Measurements from ENCODE around the gene POMGNT2.

DNA sequence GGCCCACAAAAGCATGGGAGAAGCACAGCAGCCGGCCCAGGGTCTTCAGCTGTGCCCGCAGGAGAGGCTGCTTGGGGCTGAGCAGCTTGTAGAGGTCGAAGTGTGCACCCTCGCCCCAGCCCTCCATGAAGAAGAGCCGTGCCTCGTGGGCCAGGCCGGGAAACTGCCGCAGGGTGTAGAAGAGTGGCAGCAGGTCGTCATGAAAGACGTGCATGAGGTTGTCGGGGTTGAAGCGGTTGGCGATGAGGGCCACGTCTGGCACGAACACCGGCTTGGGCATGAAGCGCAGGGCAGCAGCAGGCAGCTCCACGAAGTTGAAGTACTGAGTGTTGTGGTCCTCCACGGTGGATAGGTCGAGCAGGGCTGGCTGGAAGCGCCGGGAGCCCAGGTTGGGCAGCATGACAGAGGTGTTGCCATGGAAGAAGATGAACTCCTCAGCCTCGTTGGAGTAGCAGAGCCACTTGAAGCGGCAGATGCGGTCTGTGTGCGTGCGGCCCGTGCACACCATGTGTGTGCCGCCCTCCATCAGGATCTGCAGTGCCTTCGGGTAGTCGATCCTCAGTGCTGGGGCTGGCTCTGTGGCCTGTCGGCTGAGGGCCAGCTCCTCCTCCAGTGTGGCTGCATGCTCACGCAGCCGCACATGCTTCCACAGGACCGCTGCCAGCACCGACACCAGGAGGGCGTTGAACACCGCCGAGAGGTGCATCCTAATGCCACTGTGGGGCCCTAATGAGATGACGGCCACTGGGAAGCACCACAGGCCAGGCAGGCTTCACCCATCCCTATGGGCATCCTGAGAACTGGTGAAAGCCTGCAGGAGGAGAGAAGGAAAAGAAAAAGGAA, 24.9 kb downstream of the POMGNT2 start:
- TF ChIP-seq, protein P1, sequence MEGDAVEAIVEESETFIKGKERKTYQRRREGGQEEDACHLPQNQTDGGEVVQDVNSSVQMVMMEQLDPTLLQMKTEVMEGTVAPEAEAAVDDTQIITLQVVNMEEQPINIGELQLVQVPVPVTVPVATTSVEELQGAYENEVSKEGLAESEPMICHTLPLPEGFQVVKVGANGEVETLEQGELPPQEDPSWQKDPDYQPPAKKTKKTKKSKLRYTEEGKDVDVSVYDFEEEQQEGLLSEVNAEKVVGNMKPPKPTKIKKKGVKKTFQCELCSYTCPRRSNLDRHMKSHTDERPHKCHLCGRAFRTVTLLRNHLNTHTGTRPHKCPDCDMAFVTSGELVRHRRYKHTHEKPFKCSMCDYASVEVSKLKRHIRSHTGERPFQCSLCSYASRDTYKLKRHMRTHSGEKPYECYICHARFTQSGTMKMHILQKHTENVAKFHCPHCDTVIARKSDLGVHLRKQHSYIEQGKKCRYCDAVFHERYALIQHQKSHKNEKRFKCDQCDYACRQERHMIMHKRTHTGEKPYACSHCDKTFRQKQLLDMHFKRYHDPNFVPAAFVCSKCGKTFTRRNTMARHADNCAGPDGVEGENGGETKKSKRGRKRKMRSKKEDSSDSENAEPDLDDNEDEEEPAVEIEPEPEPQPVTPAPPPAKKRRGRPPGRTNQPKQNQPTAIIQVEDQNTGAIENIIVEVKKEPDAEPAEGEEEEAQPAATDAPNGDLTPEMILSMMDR (IDR thresholded peaks at IDR 0.05; ENCODE audit: low read depth, low read length, missing input control), result no peak
- no peak for TF ChIP-seq GABPA (IDR thresholded peaks at IDR 0.05 in 1 of 2, conservative IDR thresholded peaks at IDR 0.05 in 1 of 2)
- TF ChIP-seq, protein P2, sequence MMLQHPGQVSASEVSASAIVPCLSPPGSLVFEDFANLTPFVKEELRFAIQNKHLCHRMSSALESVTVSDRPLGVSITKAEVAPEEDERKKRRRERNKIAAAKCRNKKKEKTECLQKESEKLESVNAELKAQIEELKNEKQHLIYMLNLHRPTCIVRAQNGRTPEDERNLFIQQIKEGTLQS (IDR thresholded peaks at IDR 0.05), result no peak
- no peak for TF ChIP-seq JUND (IDR thresholded peaks at IDR 0.05)
- no peak for TF ChIP-seq EGR1 (IDR thresholded peaks at IDR 0.05; ENCODE audit: low read depth in 2 of 2)
- TF ChIP-seq FOXA1 (IDR thresholded peaks at IDR 0.05), result no peak
- TF ChIP-seq YY1 (IDR thresholded peaks at IDR 0.05), result no peak
- TF ChIP-seq, protein P3, sequence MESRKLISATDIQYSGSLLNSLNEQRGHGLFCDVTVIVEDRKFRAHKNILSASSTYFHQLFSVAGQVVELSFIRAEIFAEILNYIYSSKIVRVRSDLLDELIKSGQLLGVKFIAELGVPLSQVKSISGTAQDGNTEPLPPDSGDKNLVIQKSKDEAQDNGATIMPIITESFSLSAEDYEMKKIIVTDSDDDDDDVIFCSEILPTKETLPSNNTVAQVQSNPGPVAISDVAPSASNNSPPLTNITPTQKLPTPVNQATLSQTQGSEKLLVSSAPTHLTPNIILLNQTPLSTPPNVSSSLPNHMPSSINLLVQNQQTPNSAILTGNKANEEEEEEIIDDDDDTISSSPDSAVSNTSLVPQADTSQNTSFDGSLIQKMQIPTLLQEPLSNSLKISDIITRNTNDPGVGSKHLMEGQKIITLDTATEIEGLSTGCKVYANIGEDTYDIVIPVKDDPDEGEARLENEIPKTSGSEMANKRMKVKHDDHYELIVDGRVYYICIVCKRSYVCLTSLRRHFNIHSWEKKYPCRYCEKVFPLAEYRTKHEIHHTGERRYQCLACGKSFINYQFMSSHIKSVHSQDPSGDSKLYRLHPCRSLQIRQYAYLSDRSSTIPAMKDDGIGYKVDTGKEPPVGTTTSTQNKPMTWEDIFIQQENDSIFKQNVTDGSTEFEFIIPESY (IDR thresholded peaks at IDR 0.05), result no peak
- TF ChIP-seq TAF1 (conservative IDR thresholded peaks at IDR 0.05), result no peak
- no peak for TF ChIP-seq RAD21 (IDR thresholded peaks at IDR 0.05)
- TF ChIP-seq, protein P4, sequence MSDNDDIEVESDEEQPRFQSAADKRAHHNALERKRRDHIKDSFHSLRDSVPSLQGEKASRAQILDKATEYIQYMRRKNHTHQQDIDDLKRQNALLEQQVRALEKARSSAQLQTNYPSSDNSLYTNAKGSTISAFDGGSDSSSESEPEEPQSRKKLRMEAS (IDR thresholded peaks at IDR 0.05), result no peak
- no peak for TF ChIP-seq RXRA (IDR thresholded peaks at IDR 0.05)
- TF ChIP-seq HNF4G (IDR thresholded peaks at IDR 0.05), result no peak
- TF ChIP-seq, protein P5, sequence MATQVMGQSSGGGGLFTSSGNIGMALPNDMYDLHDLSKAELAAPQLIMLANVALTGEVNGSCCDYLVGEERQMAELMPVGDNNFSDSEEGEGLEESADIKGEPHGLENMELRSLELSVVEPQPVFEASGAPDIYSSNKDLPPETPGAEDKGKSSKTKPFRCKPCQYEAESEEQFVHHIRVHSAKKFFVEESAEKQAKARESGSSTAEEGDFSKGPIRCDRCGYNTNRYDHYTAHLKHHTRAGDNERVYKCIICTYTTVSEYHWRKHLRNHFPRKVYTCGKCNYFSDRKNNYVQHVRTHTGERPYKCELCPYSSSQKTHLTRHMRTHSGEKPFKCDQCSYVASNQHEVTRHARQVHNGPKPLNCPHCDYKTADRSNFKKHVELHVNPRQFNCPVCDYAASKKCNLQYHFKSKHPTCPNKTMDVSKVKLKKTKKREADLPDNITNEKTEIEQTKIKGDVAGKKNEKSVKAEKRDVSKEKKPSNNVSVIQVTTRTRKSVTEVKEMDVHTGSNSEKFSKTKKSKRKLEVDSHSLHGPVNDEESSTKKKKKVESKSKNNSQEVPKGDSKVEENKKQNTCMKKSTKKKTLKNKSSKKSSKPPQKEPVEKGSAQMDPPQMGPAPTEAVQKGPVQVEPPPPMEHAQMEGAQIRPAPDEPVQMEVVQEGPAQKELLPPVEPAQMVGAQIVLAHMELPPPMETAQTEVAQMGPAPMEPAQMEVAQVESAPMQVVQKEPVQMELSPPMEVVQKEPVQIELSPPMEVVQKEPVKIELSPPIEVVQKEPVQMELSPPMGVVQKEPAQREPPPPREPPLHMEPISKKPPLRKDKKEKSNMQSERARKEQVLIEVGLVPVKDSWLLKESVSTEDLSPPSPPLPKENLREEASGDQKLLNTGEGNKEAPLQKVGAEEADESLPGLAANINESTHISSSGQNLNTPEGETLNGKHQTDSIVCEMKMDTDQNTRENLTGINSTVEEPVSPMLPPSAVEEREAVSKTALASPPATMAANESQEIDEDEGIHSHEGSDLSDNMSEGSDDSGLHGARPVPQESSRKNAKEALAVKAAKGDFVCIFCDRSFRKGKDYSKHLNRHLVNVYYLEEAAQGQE (IDR thresholded peaks at IDR 0.05), result no peak

All from liver (tissue), 3 donors.